Measurements from ENCODE around the gene RAD51B.

Gene RAD51B

GRCh38 chr14:68195126-68195525 is 375.5 kb downstream of the RAD51B start:
- Histone ChIP-seq H3K27me3 (ENCODE audit: insufficient read depth, poor library complexity, severe bottlenecking) (no peaks in the 10 kb centered on the region), H3K4me3 (replicated peaks; ENCODE audit: insufficient read depth, low read length) (no peak overlapping the region), H3K27ac (replicated peaks) (no peak overlapping the region)
- DNase-seq (ENCODE audit: low read depth in 1 of 2, low spot score in 1 of 2) = no peak
- TF ChIP-seq SPI1 (IDR thresholded peaks at IDR 0.05; ENCODE audit: borderline replicate concordance, low read depth) = no peak
- TF ChIP-seq GABPA (IDR thresholded peaks at IDR 0.05; ENCODE audit: low read depth) = no peak
- TF ChIP-seq POLR2AphosphoS5 (IDR thresholded peaks at IDR 0.05; ENCODE audit: low read depth) = no peak
- TF ChIP-seq CTCF (IDR thresholded peaks at IDR 0.05; ENCODE audit: insufficient read depth, low read length) = no peak
- TF ChIP-seq REST (IDR thresholded peaks at IDR 0.05; ENCODE audit: insufficient replicate concordance, low read depth) = no peak

- TF ChIP-seq POLR2AphosphoS5 (IDR thresholded peaks at IDR 0.05; ENCODE audit: low read depth) (no peak), REST (IDR thresholded peaks at IDR 0.05; ENCODE audit: insufficient replicate concordance, low read depth) (no peak), CTCF (IDR thresholded peaks at IDR 0.05; ENCODE audit: insufficient read depth, low read length) (no peak), SPI1 (IDR thresholded peaks at IDR 0.05; ENCODE audit: borderline replicate concordance, low read depth) (no peak), GABPA (IDR thresholded peaks at IDR 0.05; ENCODE audit: low read depth) (no peak)
- Histone ChIP-seq H3K27me3 (ENCODE audit: insufficient read depth, poor library complexity, severe bottlenecking) (no peaks in the 10 kb centered on the region), H3K4me3 (replicated peaks; ENCODE audit: insufficient read depth, low read length) (no peak overlapping the region), H3K27ac (replicated peaks) (no peak overlapping the region)
- no peak for DNase-seq (ENCODE audit: low read depth in 1 of 2, low spot score in 1 of 2)
These were observed 379.3 kb downstream of the RAD51B start for GRCh38 chr14:68198713-68199495.

- no peak overlapping the region for H3K27ac ChIP-seq (replicated peaks)
- H3K27me3 ChIP-seq (ENCODE audit: insufficient read depth, poor library complexity, severe bottlenecking) = no peaks in the 10 kb centered on the region
- TF ChIP-seq CTCF (IDR thresholded peaks at IDR 0.05; ENCODE audit: insufficient read depth, low read length) (no peak), GABPA (IDR thresholded peaks at IDR 0.05; ENCODE audit: low read depth) (no peak), REST (IDR thresholded peaks at IDR 0.05; ENCODE audit: insufficient replicate concordance, low read depth) (no peak), POLR2AphosphoS5 (IDR thresholded peaks at IDR 0.05; ENCODE audit: low read depth) (no peak), SPI1 (IDR thresholded peaks at IDR 0.05; ENCODE audit: borderline replicate concordance, low read depth) (no peak)
- no peak for DNase-seq (ENCODE audit: low read depth in 1 of 2, low spot score in 1 of 2)
- no peak overlapping the region for H3K4me3 ChIP-seq (replicated peaks; ENCODE audit: insufficient read depth, low read length)
These were observed 380.1 kb downstream of the RAD51B start for GRCh38 chr14:68199554-68200151.

Data from HL-60 (cell line).